ENCODE data around the gene GGPS1. TPM values are rescaled to one million over a fixed set of nuclear protein-coding genes. Genes with fewer than 3 reads are reported as not detected.
A peak's percentile ranks its signal among the peaks of the same experiment; 100 is the strongest.
"Not testable (repeated sequence)": the region's sequence is repeated elsewhere in the genome, so short reads cannot be mapped to it uniquely, and the experiment has no call there.

Gene GGPS1
- total RNA-seq, 1 donor = 22.4 TPM

- H3K9me3 ChIP-seq (ENCODE audit: low read depth, low read length) = no peaks in the 10 kb centered on the region
Measured at GRCh38 chr1:235351441-235351840, 23.1 kb downstream of the GGPS1 start.

GRCh38 chr1:235351898-235352297, 23.5 kb downstream of the GGPS1 start:
- Histone ChIP-seq H3K27me3 (ENCODE audit: insufficient read depth, low read length) (no peaks in the 10 kb centered on the region), H3K79me2 (ENCODE audit: insufficient read depth, low read length) (no peaks in the 10 kb centered on the region), H3K4me3 (ENCODE audit: insufficient read depth, low read length) (no peak overlapping the region), H4K20me1 (ENCODE audit: insufficient read depth, low read length) (no peaks in the 10 kb centered on the region), H3K27ac (ENCODE audit: low read depth, low read length) (no peak overlapping the region), H3K9me3 (ENCODE audit: low read depth, low read length) (no peaks in the 10 kb centered on the region), H3K4me2 (ENCODE audit: insufficient read depth, low read length) (no peak overlapping the region), H3K4me1 (ENCODE audit: insufficient read depth, low read length) (no peaks in the 10 kb centered on the region), H2AFZ (ENCODE audit: low read length) (no peak overlapping the region), H3K36me3 (ENCODE audit: insufficient read depth, low read length) (no peaks in the 10 kb centered on the region)
- DNase-seq (ENCODE audit: insufficient read length, low spot score, missing footprints) = no peak
- no peak for TF ChIP-seq CTCF (IDR thresholded peaks at IDR 0.05; ENCODE audit: extremely low read depth, low read depth, low read length)

More at GRCh38 chr1:235351441-235351840, 23.1 kb downstream of the GGPS1 start:
- no peak overlapping the region for H3K4me3 ChIP-seq (ENCODE audit: insufficient read depth, low read length)
- H3K36me3 ChIP-seq (ENCODE audit: insufficient read depth, low read length) = no peaks in the 10 kb centered on the region
- H4K20me1 ChIP-seq (ENCODE audit: insufficient read depth, low read length) = no peaks in the 10 kb centered on the region
- no peak for TF ChIP-seq CTCF (IDR thresholded peaks at IDR 0.05; ENCODE audit: extremely low read depth, low read depth, low read length)
- H2AFZ ChIP-seq (ENCODE audit: low read length) = no peak overlapping the region
- no peaks in the 10 kb centered on the region for H3K27me3 ChIP-seq (ENCODE audit: insufficient read depth, low read length)
- DNase-seq (ENCODE audit: insufficient read length, low spot score, missing footprints) = no peak
- H3K4me2 ChIP-seq (ENCODE audit: insufficient read depth, low read length) = no peak overlapping the region
- no peaks in the 10 kb centered on the region for H3K4me1 ChIP-seq (ENCODE audit: insufficient read depth, low read length)
- H3K79me2 ChIP-seq (ENCODE audit: insufficient read depth, low read length) = no peaks in the 10 kb centered on the region
- no peak overlapping the region for H3K27ac ChIP-seq (ENCODE audit: low read depth, low read length)

DNA sequence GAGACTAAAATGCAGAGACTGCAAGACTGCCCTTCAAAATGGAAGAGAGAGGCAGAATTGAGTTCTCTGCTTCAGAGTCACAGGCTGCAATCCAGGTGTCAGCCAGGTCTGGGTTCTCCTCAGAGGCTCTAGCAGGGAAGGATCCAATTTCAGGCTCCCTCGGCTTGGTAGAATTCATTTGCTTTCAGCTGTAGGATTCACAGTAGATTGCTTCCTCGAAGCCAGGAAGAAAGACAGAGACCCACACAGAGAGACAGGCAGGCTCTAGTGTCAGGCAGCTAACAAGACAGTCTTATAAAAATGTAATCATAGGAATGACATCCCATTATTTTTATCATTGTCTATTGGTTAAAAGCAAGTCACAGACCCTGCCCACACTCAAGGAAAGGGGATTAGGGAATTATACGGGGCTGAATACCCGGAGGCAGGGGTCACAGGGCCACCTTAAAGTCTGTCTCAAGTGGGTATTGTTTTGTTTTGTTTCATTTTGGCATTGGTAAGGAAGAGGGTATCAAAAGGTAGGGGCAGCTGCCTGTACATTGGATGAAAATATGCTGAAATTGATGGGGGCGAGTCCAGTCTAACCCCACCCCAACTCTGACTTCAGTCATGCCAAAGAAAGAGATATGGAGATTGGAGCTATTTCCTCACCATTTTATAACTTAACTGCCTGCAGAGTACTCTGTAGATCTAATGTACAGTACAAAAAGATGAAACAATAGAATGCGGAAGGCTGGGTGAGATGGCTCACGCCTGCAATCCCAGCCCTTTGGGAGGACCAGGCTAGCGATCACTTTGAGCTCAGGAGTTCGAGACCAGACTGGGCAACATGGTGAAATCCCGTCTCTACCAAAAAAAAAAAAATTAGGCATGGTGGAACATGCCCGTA, 29.4 kb downstream of the GGPS1 start:
- no peak for DNase-seq (ENCODE audit: insufficient read length, low spot score, missing footprints)
- Histone ChIP-seq H3K9me3 (ENCODE audit: low read depth, low read length) (no peaks in the 10 kb centered on the region), H3K27ac (ENCODE audit: low read depth, low read length) (no peak overlapping the region), H4K20me1 (ENCODE audit: insufficient read depth, low read length) (no peaks in the 10 kb centered on the region), H3K4me1 (ENCODE audit: insufficient read depth, low read length) (no peaks in the 10 kb centered on the region), H3K4me2 (ENCODE audit: insufficient read depth, low read length) (peak overlapping the region; percentile 43), H3K36me3 (ENCODE audit: insufficient read depth, low read length) (no peaks in the 10 kb centered on the region), H2AFZ (ENCODE audit: low read length) (peak overlapping the region; percentile 47), H3K27me3 (ENCODE audit: insufficient read depth, low read length) (no peaks in the 10 kb centered on the region), H3K4me3 (ENCODE audit: insufficient read depth, low read length) (no peak overlapping the region), H3K79me2 (ENCODE audit: insufficient read depth, low read length) (no peaks in the 10 kb centered on the region)
- no peak for TF ChIP-seq CTCF (IDR thresholded peaks at IDR 0.05; ENCODE audit: extremely low read depth, low read depth, low read length)

- Histone ChIP-seq H3K9me3 (ENCODE audit: low read depth, low read length) (no peaks in the 10 kb centered on the region), H3K79me2 (ENCODE audit: insufficient read depth, low read length) (no peaks in the 10 kb centered on the region), H3K27ac (ENCODE audit: low read depth, low read length) (no peak overlapping the region), H3K4me3 (ENCODE audit: insufficient read depth, low read length) (no peak overlapping the region), H2AFZ (ENCODE audit: low read length) (no peak overlapping the region), H3K27me3 (ENCODE audit: insufficient read depth, low read length) (no peaks in the 10 kb centered on the region), H3K36me3 (ENCODE audit: insufficient read depth, low read length) (no peaks in the 10 kb centered on the region), H3K4me1 (ENCODE audit: insufficient read depth, low read length) (no peaks in the 10 kb centered on the region), H3K4me2 (ENCODE audit: insufficient read depth, low read length) (no peak overlapping the region), H4K20me1 (ENCODE audit: insufficient read depth, low read length) (no peaks in the 10 kb centered on the region)
- TF ChIP-seq CTCF (IDR thresholded peaks at IDR 0.05; ENCODE audit: extremely low read depth, low read depth, low read length) = no peak
- no peak for DNase-seq (ENCODE audit: insufficient read length, low spot score, missing footprints)
Measured at GRCh38 chr1:235358899-235359298, 30.5 kb downstream of the GGPS1 start.

DNA sequence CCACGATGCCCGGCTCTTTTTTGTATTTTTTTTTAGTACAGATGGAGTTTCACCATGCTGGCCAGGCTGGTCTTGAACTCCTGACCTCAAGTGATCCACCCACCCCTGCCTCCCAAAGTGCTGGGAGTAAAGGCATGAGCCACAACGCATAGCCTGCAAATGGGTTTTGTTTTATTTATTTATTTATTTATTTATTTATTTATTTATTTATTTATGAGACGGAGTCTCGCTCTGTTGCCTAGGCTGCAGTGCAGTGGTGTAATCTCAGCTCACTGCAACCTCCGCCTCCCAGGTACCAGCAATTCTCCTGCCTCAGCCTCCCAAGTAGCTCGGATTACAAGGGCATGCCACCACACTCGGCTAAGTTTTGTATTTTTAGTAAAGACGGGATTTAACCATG, 35.8 kb downstream of the GGPS1 start:
- H3K36me3 ChIP-seq (ENCODE audit: insufficient read depth, low read length); H3K27ac ChIP-seq (ENCODE audit: low read depth, low read length); H2AFZ ChIP-seq (ENCODE audit: low read length); H3K4me2 ChIP-seq (ENCODE audit: insufficient read depth, low read length); H4K20me1 ChIP-seq (ENCODE audit: insufficient read depth, low read length); H3K9me3 ChIP-seq (ENCODE audit: low read depth, low read length); H3K27me3 ChIP-seq (ENCODE audit: insufficient read depth, low read length); H3K4me1 ChIP-seq (ENCODE audit: insufficient read depth, low read length); H3K4me3 ChIP-seq (ENCODE audit: insufficient read depth, low read length); DNase-seq (ENCODE audit: insufficient read length, low spot score, missing footprints): not testable (repeated sequence)
- peaks cover 16% of the 10 kb centered on the region for H3K79me2 ChIP-seq (ENCODE audit: insufficient read depth, low read length)

Measured in osteoblast (primary cell).